Activated T-helper 1 cell treated with Interleukin-2 at 50 U/mL for 16 hours (primary cell): ENCODE measurements around the gene DNAJC15.

ENCODE experiments used
- DNase-seq: peaks from one replicate; pipeline ENCODE4 v3.0.0-alpha.2; 2020; ENCODE audit warnings: low read depth

Gene DNAJC15

DNA sequence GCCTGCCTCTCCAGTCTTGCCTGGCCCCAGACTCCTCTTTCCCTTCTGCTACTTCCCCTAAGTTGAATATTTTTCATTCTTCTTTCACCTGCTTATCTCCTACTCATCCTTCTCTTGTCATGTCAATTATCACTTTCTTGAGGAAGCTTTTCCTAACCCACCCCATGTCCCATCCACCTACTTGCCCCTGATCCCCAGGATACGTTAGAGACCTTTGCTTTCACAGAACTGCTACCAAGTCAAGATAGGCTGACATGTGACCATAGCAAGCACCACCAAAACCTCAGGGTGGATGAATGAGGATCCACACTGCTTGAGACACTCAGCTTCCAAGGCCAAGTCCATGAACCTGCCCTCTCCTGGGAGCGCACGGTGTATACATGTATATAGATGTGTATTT is 131.5 kb downstream of the DNAJC15 start:
- no peak for DNase-seq

DNA sequence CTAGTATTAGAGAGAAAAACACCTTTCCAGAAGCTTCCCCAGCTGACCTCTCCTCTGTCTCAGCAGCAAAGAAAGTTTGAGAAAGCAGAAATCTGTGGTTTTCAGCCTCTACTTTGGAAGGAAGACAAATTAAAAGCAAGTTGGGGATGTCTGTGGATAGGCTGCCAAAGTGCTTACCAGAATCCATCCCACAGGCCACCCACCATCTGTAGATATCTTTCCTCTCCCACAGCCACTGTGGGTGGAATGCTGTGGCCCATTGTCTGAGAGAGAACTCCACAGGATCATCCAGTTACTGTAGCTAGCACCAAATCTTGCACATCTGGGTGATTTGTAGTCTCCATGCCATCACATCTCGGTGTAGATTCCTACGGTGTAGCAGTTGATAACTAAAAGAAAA is 133.5 kb downstream of the DNAJC15 start:
- no peak for DNase-seq

DNA sequence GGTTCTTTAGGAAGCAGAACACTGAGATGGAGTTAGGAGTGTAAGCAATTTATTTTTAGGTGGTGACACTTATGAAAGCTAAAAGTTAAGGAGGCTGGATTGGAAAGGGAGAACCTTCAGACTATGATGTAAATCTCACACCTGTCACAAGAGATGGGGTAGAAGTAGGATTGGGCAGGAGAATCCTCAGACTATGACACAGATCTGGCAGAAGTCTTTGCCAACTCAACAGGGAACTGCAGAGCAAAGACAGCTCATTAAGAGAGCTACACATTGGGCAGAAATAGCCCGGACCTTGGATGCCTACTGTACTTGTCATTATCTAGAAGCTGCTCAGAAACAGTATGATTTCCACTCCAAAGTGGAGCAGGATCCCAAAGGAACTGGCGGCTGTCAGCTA is 134.4 kb downstream of the DNAJC15 start:
- DNase-seq = no peak

GRCh38 chr13:43158516-43158915 is 135.1 kb downstream of the DNAJC15 start:
- no peak for DNase-seq

GRCh38 chr13:43159026-43159461 is 135.7 kb downstream of the DNAJC15 start:
- no peak for DNase-seq
